Measurements from ENCODE around the gene TNFRSF4.

The TNFRSF4 gene

DNA sequence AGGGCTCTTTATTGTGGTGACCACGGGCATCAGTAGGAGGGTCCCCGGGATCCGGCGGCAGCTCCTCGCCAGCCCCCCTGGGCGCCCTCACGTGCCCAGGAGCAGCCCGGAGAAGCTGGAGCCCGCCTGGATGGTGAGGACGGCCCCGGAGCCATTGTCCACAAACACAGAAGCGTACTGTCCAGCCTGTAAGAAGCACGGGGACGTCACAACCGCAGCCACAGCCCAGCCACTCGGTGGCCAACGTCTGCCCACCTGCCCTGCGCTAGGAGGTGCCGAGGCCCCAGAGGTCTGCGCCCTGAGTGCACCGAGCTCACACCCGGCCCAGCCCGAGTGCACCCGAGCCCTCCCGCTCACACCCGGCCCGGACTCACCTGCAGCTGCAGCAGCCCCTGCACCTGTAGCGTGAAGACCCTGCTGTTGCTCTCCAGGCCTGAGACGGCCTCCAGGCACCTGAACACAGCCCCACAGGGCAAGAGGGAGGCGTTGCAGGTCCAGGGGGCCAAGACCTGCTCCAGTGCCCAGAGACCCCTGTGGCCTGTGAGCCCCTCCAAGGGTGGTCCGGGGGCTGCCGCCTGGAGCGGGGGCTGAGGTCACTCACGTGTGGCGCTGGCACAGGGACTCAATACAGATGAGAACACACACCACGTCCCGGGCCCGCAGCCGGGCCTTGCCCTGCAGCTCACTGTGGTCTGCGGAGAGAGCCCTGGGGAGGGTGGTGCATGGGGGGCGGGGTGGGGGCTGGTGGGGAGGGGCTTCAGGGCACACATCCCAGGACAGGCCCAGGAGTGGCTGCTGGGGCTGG lies 28.7 kb upstream of the TNFRSF4 start:
- TF ChIP-seq CTCF (conservative IDR thresholded peaks at IDR 0.05; ENCODE audit: low read length) (no peak), EZH2phosphoT487 (IDR thresholded peaks at IDR 0.05; ENCODE audit: borderline replicate concordance) (no peak)
- H3K79me2 ChIP-seq (ENCODE audit: insufficient read depth, low read length) = no peaks in the 10 kb centered on the region
- H3K4me2 ChIP-seq (ENCODE audit: low read depth, low read length, poor library complexity, severe bottlenecking) = no peak overlapping the region
- H3K9me2 ChIP-seq (replicated peaks; ENCODE audit: low read depth, low read length) = no peaks in the 10 kb centered on the region
- no peak overlapping the region for H2AFZ ChIP-seq (ENCODE audit: low read length)
- H3F3A ChIP-seq (ENCODE audit: low read depth) = no peaks in the 10 kb centered on the region
- no peak overlapping the region for H3K9ac ChIP-seq (ENCODE audit: low read depth, low read length, poor library complexity, severe bottlenecking)
- H3K4me1 ChIP-seq (ENCODE audit: insufficient read depth, low read length, poor library complexity, severe bottlenecking) = no peaks in the 10 kb centered on the region
- H3K4me3 ChIP-seq (ENCODE audit: low read length, poor library complexity, severe bottlenecking) = no peak overlapping the region
- no peaks in the 10 kb centered on the region for H4K20me1 ChIP-seq (ENCODE audit: insufficient read depth, low read length, poor library complexity, severe bottlenecking)
- H3K36me3 ChIP-seq (ENCODE audit: insufficient read depth, low read length) = no peaks in the 10 kb centered on the region
- H3K27me3 ChIP-seq (ENCODE audit: insufficient read depth, low read length, poor library complexity, severe bottlenecking) = no peaks in the 10 kb centered on the region
- H3K9me3 ChIP-seq (ENCODE audit: insufficient read depth, low read depth, low read length) = no peaks in the 10 kb centered on the region

DNA sequence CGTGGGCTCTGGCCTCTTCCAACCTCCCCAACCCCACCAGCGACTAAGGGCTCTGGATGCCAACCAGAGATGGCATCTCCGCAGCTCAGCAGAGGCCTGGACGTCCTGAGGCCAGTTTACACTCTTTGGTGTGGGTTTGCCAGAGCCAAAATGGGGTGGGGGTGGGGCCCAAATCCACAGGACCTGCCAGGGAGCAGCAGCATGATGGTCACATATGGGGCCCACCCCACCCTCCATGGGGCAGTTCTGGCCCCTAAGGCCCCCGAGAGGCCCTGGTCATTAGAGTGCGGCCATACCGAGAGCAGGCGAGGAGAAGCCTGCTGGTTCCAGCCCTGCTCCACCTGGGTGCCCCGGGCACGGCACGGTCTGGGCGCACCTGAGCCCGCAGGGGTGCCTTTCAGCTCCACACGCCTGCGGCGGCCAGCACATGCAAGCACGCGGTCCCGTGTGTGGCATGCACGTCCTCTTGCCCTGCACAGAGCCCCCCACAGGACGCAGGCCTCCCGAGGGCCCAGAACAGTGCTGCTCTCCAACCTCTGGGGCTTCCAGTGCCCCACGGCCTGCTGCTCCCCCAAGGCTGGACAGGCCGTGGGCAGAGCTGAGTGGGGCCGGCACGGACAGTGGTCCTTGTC lies 27.8 kb upstream of the TNFRSF4 start:
- TF ChIP-seq EZH2phosphoT487 (IDR thresholded peaks at IDR 0.05; ENCODE audit: borderline replicate concordance) = no peak
- Histone ChIP-seq H3K4me1 (ENCODE audit: insufficient read depth, low read length, poor library complexity, severe bottlenecking) (no peaks in the 10 kb centered on the region), H3K27me3 (ENCODE audit: insufficient read depth, low read length, poor library complexity, severe bottlenecking) (no peaks in the 10 kb centered on the region)

GRCh38 chr1:1240822-1241587 lies 27.1 kb upstream of the TNFRSF4 start:
- H2AFZ ChIP-seq (ENCODE audit: low read length) = no peak overlapping the region
- no peak overlapping the region for H3K4me3 ChIP-seq (ENCODE audit: low read length, poor library complexity, severe bottlenecking)
- H3K79me2 ChIP-seq (ENCODE audit: insufficient read depth, low read length) = no peaks in the 10 kb centered on the region
- no peaks in the 10 kb centered on the region for H3K27me3 ChIP-seq (ENCODE audit: insufficient read depth, low read length, poor library complexity, severe bottlenecking)
- no peaks in the 10 kb centered on the region for H3K36me3 ChIP-seq (ENCODE audit: insufficient read depth, low read length)
- no peaks in the 10 kb centered on the region for H3K9me2 ChIP-seq (replicated peaks; ENCODE audit: low read depth, low read length)
- H3K9me3 ChIP-seq (ENCODE audit: insufficient read depth, low read depth, low read length) = no peaks in the 10 kb centered on the region
- no peak overlapping the region for H3K4me2 ChIP-seq (ENCODE audit: low read depth, low read length, poor library complexity, severe bottlenecking)
- H3K9ac ChIP-seq (ENCODE audit: low read depth, low read length, poor library complexity, severe bottlenecking) = no peak overlapping the region
- no peak for TF ChIP-seq CTCF (conservative IDR thresholded peaks at IDR 0.05; ENCODE audit: low read length)
- no peaks in the 10 kb centered on the region for H3K4me1 ChIP-seq (ENCODE audit: insufficient read depth, low read length, poor library complexity, severe bottlenecking)
- H3F3A ChIP-seq (ENCODE audit: low read depth) = no peaks in the 10 kb centered on the region
- H4K20me1 ChIP-seq (ENCODE audit: insufficient read depth, low read length, poor library complexity, severe bottlenecking) = no peaks in the 10 kb centered on the region

More for the DNA sequence above, 27.8 kb upstream of the TNFRSF4 start:
- no peaks in the 10 kb centered on the region for H3K36me3 ChIP-seq (ENCODE audit: insufficient read depth, low read length)
- no peaks in the 10 kb centered on the region for H3K9me2 ChIP-seq (replicated peaks; ENCODE audit: low read depth, low read length)
- no peaks in the 10 kb centered on the region for H4K20me1 ChIP-seq (ENCODE audit: insufficient read depth, low read length, poor library complexity, severe bottlenecking)
- no peak overlapping the region for H3K4me2 ChIP-seq (ENCODE audit: low read depth, low read length, poor library complexity, severe bottlenecking)
- no peaks in the 10 kb centered on the region for H3F3A ChIP-seq (ENCODE audit: low read depth)
- no peaks in the 10 kb centered on the region for H3K9me3 ChIP-seq (ENCODE audit: insufficient read depth, low read depth, low read length)
- no peak overlapping the region for H3K9ac ChIP-seq (ENCODE audit: low read depth, low read length, poor library complexity, severe bottlenecking)
- no peak overlapping the region for H3K4me3 ChIP-seq (ENCODE audit: low read length, poor library complexity, severe bottlenecking)
- no peaks in the 10 kb centered on the region for H3K79me2 ChIP-seq (ENCODE audit: insufficient read depth, low read length)
- H2AFZ ChIP-seq (ENCODE audit: low read length) = no peak overlapping the region

Data from Loucy (cell line).